GM10266 (cell line): ENCODE measurements around the gene DCAF5.

ENCODE experiments used
- DNase-seq: peaks from one replicate; pipeline ENCODE4 v3.0.0; 2012; ENCODE audit errors: extremely low spot score
- TF ChIP-seq, protein P1 (sequence below): IDR thresholded peaks from 2 replicates; pipeline ENCODE4 v1.5.1; 2012; ENCODE audit warnings: mild to moderate bottlenecking, low read depth; ENCODE audit not compliant: control insufficient read depth, insufficient read depth; ENCODE audit errors: missing control alignments

Gene DCAF5

DNA sequence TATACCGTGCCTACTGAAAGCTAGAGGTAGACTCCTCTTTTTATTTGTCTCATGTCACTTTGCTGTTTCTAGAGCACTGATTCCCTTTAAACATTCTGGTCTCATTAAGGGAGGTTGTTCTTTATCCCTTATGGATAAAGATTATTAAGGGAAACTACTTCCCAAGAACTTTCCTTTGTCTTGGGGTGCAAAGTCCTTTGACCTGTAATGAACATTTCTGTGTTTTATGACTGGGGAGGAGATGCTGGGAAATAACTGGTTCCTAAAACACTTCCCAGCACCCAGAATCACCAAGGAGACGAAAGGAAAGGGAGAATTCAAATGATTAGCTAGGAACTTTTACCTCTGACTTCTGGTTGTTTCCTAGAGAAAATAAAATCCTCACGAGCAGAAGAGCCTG, 110.6 kb downstream of the DCAF5 start:
- no peak for DNase-seq
- TF ChIP-seq, protein P1, sequence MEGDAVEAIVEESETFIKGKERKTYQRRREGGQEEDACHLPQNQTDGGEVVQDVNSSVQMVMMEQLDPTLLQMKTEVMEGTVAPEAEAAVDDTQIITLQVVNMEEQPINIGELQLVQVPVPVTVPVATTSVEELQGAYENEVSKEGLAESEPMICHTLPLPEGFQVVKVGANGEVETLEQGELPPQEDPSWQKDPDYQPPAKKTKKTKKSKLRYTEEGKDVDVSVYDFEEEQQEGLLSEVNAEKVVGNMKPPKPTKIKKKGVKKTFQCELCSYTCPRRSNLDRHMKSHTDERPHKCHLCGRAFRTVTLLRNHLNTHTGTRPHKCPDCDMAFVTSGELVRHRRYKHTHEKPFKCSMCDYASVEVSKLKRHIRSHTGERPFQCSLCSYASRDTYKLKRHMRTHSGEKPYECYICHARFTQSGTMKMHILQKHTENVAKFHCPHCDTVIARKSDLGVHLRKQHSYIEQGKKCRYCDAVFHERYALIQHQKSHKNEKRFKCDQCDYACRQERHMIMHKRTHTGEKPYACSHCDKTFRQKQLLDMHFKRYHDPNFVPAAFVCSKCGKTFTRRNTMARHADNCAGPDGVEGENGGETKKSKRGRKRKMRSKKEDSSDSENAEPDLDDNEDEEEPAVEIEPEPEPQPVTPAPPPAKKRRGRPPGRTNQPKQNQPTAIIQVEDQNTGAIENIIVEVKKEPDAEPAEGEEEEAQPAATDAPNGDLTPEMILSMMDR = no peak

DNA sequence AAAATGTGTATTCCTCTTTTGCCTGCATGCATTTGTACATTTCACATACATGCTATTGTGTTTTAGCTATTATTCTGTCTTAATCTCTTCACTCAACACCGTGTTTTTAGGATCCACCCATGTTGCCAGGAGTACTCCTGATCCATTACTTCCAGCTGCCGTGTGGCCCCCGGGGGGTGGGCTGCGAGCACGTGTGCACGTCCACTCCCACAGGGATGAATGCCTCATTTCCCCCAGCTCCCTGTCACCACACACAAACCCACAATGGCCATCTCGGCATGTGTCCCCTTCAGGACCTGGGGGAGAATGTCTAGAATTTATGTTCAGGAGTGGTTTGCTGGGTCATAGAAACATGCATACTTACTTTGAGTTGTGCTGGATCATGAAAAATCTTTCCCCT, 111.1 kb downstream of the DCAF5 start:
- TF ChIP-seq, protein P1 = no peak
- no peak for DNase-seq

DNA sequence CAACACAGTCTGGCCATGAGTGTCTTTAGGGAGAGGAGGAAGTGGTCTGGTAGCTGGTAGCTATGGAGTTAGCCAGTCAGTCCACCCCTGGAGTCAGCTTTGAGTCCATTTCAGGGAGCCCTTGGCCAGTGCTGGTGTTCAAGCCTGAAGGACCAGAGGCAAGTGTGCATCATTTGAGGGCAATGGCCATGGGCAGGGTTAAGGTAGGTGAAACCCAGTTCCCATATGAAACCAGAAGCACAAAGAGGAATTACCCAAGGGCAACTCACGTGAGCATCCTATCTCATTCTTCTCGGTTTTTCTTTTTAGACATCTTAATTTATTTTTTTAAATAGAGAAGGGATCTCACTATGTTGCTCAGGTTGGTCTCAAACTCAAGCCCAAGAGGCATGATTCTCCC, 112.6 kb downstream of the DCAF5 start:
- TF ChIP-seq, protein P1 = no peak
- no peak for DNase-seq

DNA sequence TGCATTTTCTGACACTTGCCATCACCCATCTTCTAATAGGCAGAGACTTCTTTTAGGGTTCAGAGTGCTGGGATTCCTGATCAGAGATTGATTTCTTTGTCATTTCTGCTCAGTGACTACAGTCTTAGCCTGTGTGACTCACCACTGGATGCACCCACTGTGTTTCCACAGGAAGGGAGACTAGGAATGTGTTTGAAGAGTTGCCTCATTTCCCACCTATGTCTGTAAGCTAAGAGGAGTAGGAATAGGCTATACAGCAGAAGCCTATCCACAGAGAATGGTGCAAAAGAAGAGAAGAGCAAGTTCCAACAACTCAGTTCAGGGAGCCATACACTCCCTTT, 113.7 kb downstream of the DCAF5 start:
- TF ChIP-seq, protein P1 = no peak
- no peak for DNase-seq

DNA sequence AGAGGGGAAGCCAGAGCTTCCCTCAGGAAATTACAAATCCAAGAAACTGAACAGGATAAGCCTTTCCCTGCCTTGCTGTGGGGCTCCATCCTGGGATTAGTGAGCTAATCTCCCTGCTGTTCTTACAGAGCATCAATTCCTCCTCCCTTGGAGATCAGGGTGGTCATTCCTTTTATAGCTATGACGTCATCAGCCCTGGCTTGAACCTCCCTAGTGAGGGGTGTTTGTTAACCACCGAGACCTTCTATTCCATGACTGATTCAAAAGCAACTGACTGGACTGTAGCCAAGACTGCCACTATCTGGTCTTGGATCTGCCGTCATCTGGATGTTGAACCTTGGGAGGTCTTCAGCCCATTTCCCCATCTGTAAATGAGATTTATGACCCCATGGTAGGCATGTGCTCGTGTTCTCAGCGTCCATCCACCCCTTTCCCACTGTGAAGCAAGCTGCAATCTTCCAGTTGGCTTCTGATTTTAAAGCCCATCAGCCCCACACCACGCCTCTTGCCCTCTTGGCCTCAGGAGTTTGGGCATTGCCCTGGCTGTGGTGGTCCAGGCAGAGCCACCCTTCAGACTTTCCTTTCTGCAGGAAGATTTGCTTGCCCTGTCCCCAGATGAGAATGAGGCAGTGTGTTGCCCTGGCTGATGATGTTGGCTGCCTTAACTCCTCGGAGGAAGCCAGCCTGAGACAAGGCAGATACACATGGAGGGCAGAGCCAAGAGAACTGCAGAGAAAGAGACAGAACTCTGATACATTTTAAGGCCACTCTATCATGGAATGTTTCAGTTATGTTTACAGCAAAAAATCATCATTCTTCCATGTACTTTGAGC, 114.2 kb downstream of the DCAF5 start:
- DNase-seq = no peak
- TF ChIP-seq, protein P1 = no peak

DNA sequence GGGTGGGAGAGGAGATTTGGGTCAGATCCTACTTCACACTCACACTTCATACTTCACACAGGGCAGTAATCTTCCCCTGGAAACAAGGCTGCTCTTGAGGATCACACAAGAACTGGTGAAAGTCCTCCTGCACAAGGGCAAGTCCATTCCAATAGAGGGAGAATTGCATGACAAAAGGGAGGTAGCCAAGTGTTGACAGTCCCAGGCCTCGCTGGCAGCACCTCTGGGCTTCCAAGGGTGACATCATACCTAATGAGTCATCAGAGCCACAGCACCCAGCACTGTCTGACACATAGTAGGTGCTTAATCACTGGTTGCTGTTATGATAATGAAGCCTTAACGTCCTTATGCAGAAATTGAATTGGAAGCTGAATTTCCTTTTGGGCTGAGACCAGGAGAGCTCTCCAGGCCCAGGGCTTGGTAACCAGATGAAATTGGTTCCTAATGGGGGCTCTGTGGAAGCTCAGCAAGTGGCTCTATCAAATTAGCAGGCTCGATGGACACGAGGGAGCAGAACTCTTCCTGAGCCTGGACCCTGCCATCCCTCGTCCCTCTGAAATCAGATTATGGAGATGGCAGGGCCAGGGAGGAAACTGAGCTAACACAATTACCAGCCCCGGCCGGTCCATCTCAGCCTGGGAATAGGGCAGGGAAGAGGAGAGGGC, 115.0 kb downstream of the DCAF5 start:
- TF ChIP-seq, protein P1 = no peak
- DNase-seq = no peak
